ENCODE data around the gene PHEX.

DNA sequence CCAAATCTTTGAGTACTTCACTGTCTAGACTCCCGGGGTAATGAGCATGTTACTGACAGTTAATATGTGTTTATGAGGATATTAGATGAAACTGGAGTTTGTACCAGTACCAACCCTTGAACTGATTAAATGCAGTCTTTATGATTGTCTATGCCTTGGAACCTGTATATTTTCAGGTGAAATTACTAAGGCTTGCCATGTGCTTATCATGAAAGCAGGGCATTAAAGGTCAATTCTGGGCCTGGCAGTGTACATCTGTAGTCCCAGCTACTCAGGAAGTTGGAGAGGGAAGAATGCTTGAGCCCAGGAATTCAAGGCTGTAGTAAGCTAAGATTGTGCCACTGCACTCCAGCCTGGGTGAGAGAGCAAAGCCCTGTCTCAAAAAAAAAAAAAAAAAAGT, 27.6 kb downstream of the PHEX start:
- TF ChIP-seq, protein P1, sequence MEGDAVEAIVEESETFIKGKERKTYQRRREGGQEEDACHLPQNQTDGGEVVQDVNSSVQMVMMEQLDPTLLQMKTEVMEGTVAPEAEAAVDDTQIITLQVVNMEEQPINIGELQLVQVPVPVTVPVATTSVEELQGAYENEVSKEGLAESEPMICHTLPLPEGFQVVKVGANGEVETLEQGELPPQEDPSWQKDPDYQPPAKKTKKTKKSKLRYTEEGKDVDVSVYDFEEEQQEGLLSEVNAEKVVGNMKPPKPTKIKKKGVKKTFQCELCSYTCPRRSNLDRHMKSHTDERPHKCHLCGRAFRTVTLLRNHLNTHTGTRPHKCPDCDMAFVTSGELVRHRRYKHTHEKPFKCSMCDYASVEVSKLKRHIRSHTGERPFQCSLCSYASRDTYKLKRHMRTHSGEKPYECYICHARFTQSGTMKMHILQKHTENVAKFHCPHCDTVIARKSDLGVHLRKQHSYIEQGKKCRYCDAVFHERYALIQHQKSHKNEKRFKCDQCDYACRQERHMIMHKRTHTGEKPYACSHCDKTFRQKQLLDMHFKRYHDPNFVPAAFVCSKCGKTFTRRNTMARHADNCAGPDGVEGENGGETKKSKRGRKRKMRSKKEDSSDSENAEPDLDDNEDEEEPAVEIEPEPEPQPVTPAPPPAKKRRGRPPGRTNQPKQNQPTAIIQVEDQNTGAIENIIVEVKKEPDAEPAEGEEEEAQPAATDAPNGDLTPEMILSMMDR (conservative IDR thresholded peaks at IDR 0.05), result no peak
- TF ChIP-seq ZFX (IDR thresholded peaks at IDR 0.05), result no peak

All from C4-2B (cell line).